ENCODE results near the gene ANO2. TPM values are rescaled to one million over a fixed set of nuclear protein-coding genes. Genes with fewer than 3 reads are reported as not detected.

Gene ANO2
- total and polyA plus RNA-seq, 7 donors = 1.3 to 9.3 (median 4.2) TPM

DNA sequence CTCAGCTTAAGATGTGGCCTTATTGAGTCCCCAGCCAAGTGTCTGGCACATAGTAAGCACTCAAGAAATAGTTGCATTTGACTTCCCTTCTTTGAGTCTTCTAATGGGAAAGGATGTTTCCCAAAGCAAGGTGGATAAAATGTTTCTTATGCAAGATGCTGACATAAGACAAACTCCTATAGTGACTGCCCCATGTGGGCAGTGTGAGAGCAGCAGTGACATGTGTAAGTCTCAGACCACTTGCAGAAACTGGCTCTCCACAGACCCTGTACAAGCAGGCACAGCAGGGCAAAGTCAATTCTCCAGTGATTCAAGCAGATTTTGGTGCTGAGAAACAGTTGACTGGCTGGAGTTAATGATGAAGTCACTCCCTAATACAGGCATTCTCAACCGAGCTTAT lies 255.3 kb downstream of the ANO2 start:
- WGBS, 3 donors = 48 to 59% (median 52%) methylated on average over 1 of the region's 1 CpG
- no peaks in the 10 kb centered on the region for H3K9me3 ChIP-seq
- no peaks in the 10 kb centered on the region for H3K36me3 ChIP-seq (ENCODE audit: insufficient read depth in 1 of 2, low read depth in 1 of 2)
- DNase-seq (no peak), ATAC-seq (no peak)
- H3K4me3 ChIP-seq = no peak overlapping the region
- intact Hi-C loops (cut with DNase I) = no loop called here
- no peaks in the 10 kb centered on the region for H3K4me1 ChIP-seq
- H3K27me3 ChIP-seq (ENCODE audit: insufficient read depth in 3 of 3, low read length in 2 of 3) = peaks cover 0 to 2% (median 0%) of the 10 kb centered on the region in 3 donors
- no peak overlapping the region for H3K27ac ChIP-seq
- TF ChIP-seq, protein P1, sequence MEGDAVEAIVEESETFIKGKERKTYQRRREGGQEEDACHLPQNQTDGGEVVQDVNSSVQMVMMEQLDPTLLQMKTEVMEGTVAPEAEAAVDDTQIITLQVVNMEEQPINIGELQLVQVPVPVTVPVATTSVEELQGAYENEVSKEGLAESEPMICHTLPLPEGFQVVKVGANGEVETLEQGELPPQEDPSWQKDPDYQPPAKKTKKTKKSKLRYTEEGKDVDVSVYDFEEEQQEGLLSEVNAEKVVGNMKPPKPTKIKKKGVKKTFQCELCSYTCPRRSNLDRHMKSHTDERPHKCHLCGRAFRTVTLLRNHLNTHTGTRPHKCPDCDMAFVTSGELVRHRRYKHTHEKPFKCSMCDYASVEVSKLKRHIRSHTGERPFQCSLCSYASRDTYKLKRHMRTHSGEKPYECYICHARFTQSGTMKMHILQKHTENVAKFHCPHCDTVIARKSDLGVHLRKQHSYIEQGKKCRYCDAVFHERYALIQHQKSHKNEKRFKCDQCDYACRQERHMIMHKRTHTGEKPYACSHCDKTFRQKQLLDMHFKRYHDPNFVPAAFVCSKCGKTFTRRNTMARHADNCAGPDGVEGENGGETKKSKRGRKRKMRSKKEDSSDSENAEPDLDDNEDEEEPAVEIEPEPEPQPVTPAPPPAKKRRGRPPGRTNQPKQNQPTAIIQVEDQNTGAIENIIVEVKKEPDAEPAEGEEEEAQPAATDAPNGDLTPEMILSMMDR (IDR thresholded peaks at IDR 0.05) = no peak

DNA sequence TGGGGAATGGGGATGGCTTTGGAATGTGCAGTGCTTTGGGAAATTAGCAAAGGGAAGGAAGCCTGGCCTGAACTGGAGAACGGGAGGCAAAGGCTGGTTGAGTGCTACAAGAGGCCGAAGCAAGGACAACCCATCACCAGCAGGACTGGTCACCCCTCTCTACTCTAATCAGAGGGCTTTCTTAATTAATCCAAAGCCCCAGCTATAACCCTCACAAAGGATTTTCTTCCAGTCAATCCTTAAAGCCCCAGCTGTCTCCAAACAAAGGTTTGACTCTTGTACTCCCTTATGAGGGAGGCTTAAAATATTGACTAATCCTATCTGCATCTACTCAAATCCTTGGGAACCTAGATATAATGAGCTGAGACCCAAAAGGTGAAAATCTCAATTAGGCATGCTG lies 256.8 kb downstream of the ANO2 start:
- TF ChIP-seq, protein P1 (IDR thresholded peaks at IDR 0.05) = no peak
- Histone ChIP-seq H3K27ac (no peak overlapping the region), H3K27me3 (ENCODE audit: insufficient read depth in 3 of 3, low read length in 2 of 3) (no peaks in the 10 kb centered on the region), H3K4me1 (no peaks in the 10 kb centered on the region), H3K36me3 (ENCODE audit: insufficient read depth in 1 of 2, low read depth in 1 of 2) (no peaks in the 10 kb centered on the region), H3K4me3 (no peak overlapping the region), H3K9me3 (no peaks in the 10 kb centered on the region)
- ATAC-seq = no peak
- intact Hi-C loops (cut with DNase I) = no loop called here
- WGBS, 3 donors = 33 to 82% (median 56%) methylated on average over 2 of the region's 2 CpGs
- DNase-seq = no peak

DNA sequence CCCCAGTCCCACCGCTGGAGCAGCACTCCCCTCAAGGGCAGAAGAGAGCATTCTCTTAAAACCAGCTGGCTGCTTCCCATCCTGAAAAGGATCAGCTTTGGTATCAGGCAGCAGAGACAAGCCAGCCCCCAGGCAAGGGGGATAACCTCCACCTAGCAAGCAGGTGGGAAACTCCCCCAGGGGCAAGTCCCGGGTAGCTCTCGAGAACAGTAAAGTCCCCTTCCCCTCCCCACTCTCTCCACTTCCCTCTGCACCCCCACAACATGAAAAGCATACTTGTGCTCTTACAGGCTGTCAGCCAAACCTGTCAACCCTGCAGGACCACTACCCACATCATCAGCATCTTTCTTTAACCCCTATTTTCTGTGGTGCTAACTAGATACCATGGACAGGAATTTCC lies 259.1 kb downstream of the ANO2 start:
- intact Hi-C loops (cut with DNase I) = no loop called here
- TF ChIP-seq, protein P1 (IDR thresholded peaks at IDR 0.05) = no peak
- Histone ChIP-seq H3K4me1 (no peaks in the 10 kb centered on the region), H3K27ac (no peak overlapping the region), H3K9me3 (no peaks in the 10 kb centered on the region), H3K36me3 (ENCODE audit: insufficient read depth in 1 of 2, low read depth in 1 of 2) (no peaks in the 10 kb centered on the region), H3K27me3 (ENCODE audit: insufficient read depth in 3 of 3, low read length in 2 of 3) (no peaks in the 10 kb centered on the region), H3K4me3 (no peak overlapping the region)
- 41 to 71% (median 65%) methylated on average over 3 of the region's 3 CpGs for WGBS, 3 donors
- DNase-seq = no peak
- ATAC-seq = no peak

DNA sequence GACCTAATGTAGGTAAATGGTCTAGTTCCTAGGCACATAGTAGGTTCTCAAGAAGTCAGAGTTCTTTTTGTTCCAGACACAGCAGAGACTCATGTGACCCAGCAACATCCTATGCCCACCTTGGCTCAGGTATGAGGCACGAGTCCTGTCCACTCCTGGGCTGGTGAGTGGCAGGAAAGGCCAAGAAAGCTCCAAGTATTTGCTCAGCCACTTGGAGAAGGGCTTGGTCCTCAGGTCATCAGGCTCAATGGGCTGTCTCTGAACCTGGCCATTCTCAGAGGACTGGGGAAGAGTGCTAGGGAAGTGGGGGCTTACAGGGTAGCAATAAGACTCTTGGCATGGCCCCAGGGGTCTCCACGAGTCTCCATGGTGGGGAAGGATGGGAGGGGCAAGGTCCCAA lies 260.1 kb downstream of the ANO2 start:
- H3K36me3 ChIP-seq (ENCODE audit: insufficient read depth in 1 of 2, low read depth in 1 of 2) = no peaks in the 10 kb centered on the region
- H3K27ac ChIP-seq = no peak overlapping the region
- no peak for ATAC-seq
- WGBS, 3 donors = 71 to 85% (median 84%) methylated on average over 2 of the region's 2 CpGs
- H3K4me1 ChIP-seq = no peaks in the 10 kb centered on the region
- TF ChIP-seq, protein P1 (IDR thresholded peaks at IDR 0.05) = no peak
- no peak overlapping the region for H3K4me3 ChIP-seq
- H3K27me3 ChIP-seq (ENCODE audit: insufficient read depth in 3 of 3, low read length in 2 of 3) = no peaks in the 10 kb centered on the region
- H3K9me3 ChIP-seq = no peaks in the 10 kb centered on the region
- intact Hi-C loops (cut with DNase I) = no loop called here
- no peak for DNase-seq

DNA sequence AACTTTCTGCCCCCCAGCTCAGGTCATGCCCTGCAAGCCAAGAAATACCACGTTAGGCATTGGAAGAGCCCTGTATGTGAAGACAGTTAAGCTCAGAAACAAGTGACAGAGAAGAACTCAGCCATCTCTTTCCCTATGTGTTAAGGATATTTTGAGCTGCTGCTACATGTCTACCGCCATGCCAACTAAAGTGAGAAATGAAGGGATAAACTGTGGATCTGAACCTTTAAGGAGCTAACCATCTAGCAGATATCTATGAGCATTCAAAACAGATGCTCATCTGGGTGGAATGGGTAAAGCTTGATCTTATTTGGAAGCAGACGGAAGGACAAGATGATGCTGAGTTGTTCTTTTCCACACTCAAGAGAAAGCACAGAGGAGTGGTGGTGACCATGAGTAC lies 262.5 kb downstream of the ANO2 start:
- Histone ChIP-seq H3K4me1 (no peaks in the 10 kb centered on the region), H3K9me3 (no peaks in the 10 kb centered on the region), H3K27me3 (ENCODE audit: insufficient read depth in 3 of 3, low read length in 2 of 3) (no peaks in the 10 kb centered on the region), H3K27ac (no peak overlapping the region), H3K4me3 (no peak overlapping the region), H3K36me3 (ENCODE audit: insufficient read depth in 1 of 2, low read depth in 1 of 2) (no peaks in the 10 kb centered on the region)
- intact Hi-C loops (cut with DNase I) = no loop called here
- TF ChIP-seq, protein P1 (IDR thresholded peaks at IDR 0.05) = no peak
- WGBS, 3 donors = 84 to 89% (median 87%) methylated on average over 3 of the region's 3 CpGs
- no peak for ATAC-seq
- no peak for DNase-seq
